HepG2 (cell line): Measurements from ENCODE around the gene CPPED1. TPM values are rescaled to one million over a fixed set of nuclear protein-coding genes. Genes with fewer than 3 reads are reported as not detected.

Experiments
- ATAC-seq: fragments of 200-7000 bp; cut with Tn5 transposase; 3 replicates; pipeline ENCODE4 v1.9.1; 2020; ENCODE audit warnings: mild to moderate bottlenecking, moderate library complexity
- BruUV-seq: library from RNA; stranded (reverse); fragments of 400-500 nt; replicated peaks from 2 replicates; lab custom pipeline; 2021; lab: Mats Ljungman, UMichigan
- CTCF ChIA-PET: fragments of 300-600 bp; formaldehyde crosslinking; extraction: SDS; loops from one replicate; lab custom pipeline; 2021; ENCODE audit warnings: low total read pairs, inconsistent platforms, low intra/inter-chr PET ratio; lab: Yijun Ruan, JAX
- POLR2A ChIA-PET: fragments of 350-600 bp; sonication (Branson Sonifier 250); formaldehyde crosslinking; loops from one replicate; lab custom pipeline; 2020; ENCODE audit warnings: antibody characterized with exemption, inconsistent platforms; lab: Yijun Ruan, JAX
- DNase-seq: peaks from one replicate; pipeline ENCODE4 v3.0.0-alpha.2; 2015; ENCODE audit warnings: low spot score
- FAIRE-seq: peaks from 3 replicates; lab custom pipeline; 2011; peaks lifted over from hg19 to GRCh38; lab: Jason Lieb, UNC
- H2AFZ ChIP-seq: one replicate; pipeline ENCODE4 v1.6.1; 2011; ENCODE audit warnings: low read length, inconsistent platforms
- H3K27ac ChIP-seq: fragments of 300-600 bp; 3 replicates; pipeline ENCODE4 v1.8.0; 2011; ENCODE audit warnings: mixed run types, mild to moderate bottlenecking, mixed read lengths, low read length, inconsistent platforms; ENCODE audit not compliant: insufficient read depth; ENCODE audit errors: extremely low read length
- H3K27me3 ChIP-seq, 2 experiments: fragments of 200-600 bp in 1 of 2; 2 replicates in 1 of 2; 3 replicates in 1 of 2; pipeline versions ENCODE4 v1.6.0 to v1.8.0; 2011; ENCODE audit warnings: low read length in 2 of 2, mild to moderate bottlenecking in 2 of 2, moderate library complexity in 2 of 2, inconsistent platforms in 1 of 2; ENCODE audit not compliant: insufficient read depth in 2 of 2, control insufficient read depth in 1 of 2
- H3K36me3 ChIP-seq, 2 experiments: fragments of 200-600 bp in 1 of 2; replicated peaks in 1 of 2; 2 replicates in 1 of 2; 3 replicates in 1 of 2; pipeline versions ENCODE4 v1.5.1 to v1.8.0; 2011; ENCODE audit warnings: low read length in 2 of 2, inconsistent platforms in 1 of 2; ENCODE audit not compliant: insufficient read depth in 2 of 2, control insufficient read depth in 1 of 2
- H3K4me1 ChIP-seq: 2 replicates; pipeline ENCODE4 v1.5.1; 2012; ENCODE audit warnings: low read length, inconsistent platforms; ENCODE audit not compliant: insufficient read depth
- H3K4me2 ChIP-seq: 2 replicates; pipeline ENCODE4 v1.6.0; 2011; ENCODE audit warnings: low read depth, low read length, inconsistent platforms
- H3K4me3 ChIP-seq, 3 experiments: fragments of 200-600 bp in 1 of 3; sonication (generic), shearing (Covaris generic) in 1 of 3; replicated peaks in 1 of 3; 2 replicates each; pipeline ENCODE4 v1.5.1; 2011 to 2016; ENCODE audit warnings: low read length in 3 of 3, inconsistent platforms in 2 of 3, low read depth in 2 of 3, mild to moderate bottlenecking in 2 of 3, control low read depth in 1 of 3, mixed read lengths in 1 of 3; ENCODE audit not compliant: insufficient read depth in 1 of 3
- H3K79me2 ChIP-seq: one replicate; pipeline ENCODE4 v1.6.1; 2011; ENCODE audit warnings: low read length, inconsistent platforms; ENCODE audit not compliant: insufficient read depth
- H3K9ac ChIP-seq: 2 replicates; pipeline ENCODE4 v1.6.0; 2011; ENCODE audit warnings: mild to moderate bottlenecking, low read depth, low read length, inconsistent platforms; ENCODE audit not compliant: insufficient read depth
- H3K9me3 ChIP-seq: 2 replicates; pipeline ENCODE4 v1.5.1; 2012; ENCODE audit warnings: mild to moderate bottlenecking, low read length
- H4K20me1 ChIP-seq: 2 replicates; pipeline ENCODE4 v1.6.0; 2011; ENCODE audit warnings: inconsistent platforms, mild to moderate bottlenecking, low read length, moderate library complexity; ENCODE audit not compliant: insufficient read depth
- MEIS2 ChIP-seq: sonication (generic); formaldehyde crosslinking; IDR thresholded peaks from 2 replicates; pipeline ENCODE4 v1.9.0; 2021; ENCODE audit warnings: mild to moderate bottlenecking, missing genetic modification reagents
- MYC ChIP-seq: sonication (generic); formaldehyde crosslinking; IDR thresholded peaks from 2 replicates; pipeline ENCODE4 v1.9.0; 2021; ENCODE audit warnings: missing genetic modification reagents, borderline replicate concordance
- RFXANK ChIP-seq: IDR thresholded peaks from 2 replicates; pipeline ENCODE4 v1.6.1; 2016
- SCMH1 ChIP-seq: sonication (generic); formaldehyde crosslinking; IDR thresholded peaks from 2 replicates; pipeline ENCODE4 v1.9.0; 2021; ENCODE audit warnings: missing genetic modification reagents, mild to moderate bottlenecking, borderline replicate concordance
- SP140L ChIP-seq: sonication (generic); formaldehyde crosslinking; IDR thresholded peaks from 2 replicates; pipeline ENCODE4 v1.4.0; 2020; ENCODE audit warnings: missing genetic modification reagents, borderline replicate concordance
- THAP11 ChIP-seq: IDR thresholded peaks from 2 replicates; pipeline ENCODE4 v1.6.1; 2016; ENCODE audit warnings: missing biosample characterization, missing genetic modification reagents
- ZNF12 ChIP-seq: sonication (generic); formaldehyde crosslinking; IDR thresholded peaks from 2 replicates; pipeline ENCODE4 v1.5.0; 2020; ENCODE audit warnings: missing genetic modification reagents
- ZNF546 ChIP-seq: sonication (generic); formaldehyde crosslinking; conservative IDR thresholded peaks from 2 replicates; pipeline ENCODE4 v1.8.1; 2023; ENCODE audit warnings: mild to moderate bottlenecking, missing genetic modification reagents
- ZNF644 ChIP-seq: IDR thresholded peaks from 2 replicates; pipeline ENCODE4 v1.6.1; 2016; ENCODE audit warnings: low read depth
- WGBS: methylation state at CpG from one replicate; pipeline ENCODE4 v1.1.6; 2017; ENCODE audit warnings: low lambda C conversion rate; 5-methylcytosine and 5-hydroxymethylcytosine counted together
- in situ Hi-C: cut with HindIII; loops from 2 replicates; pipeline ENCODE4 v1.10.0; 2017; ENCODE audit warnings: low pct_unique_long_range_greater_than_20kb; ENCODE audit not compliant: extremely low pct_ligation_motif_present
- intact Hi-C: fragments of 100-400 bp; cut with micrococcal nuclease; formaldehyde crosslinking; loops from one replicate; pipeline ENCODE4 v1.10.0; 2022; ENCODE audit not compliant: unreplicated experiment
- polyA plus RNA-seq, 8 experiments: library from polyadenylated mRNA; depleted of rRNA in 3 of 8; stranded (reverse) in 7 of 8; unstranded in 1 of 8; fragments of >200 nt; fragmentation: Illumina TruSeq in 4 of 8; extraction: Trizol in 4 of 8; gene quantifications; 2 replicates each; pipeline versions ENCODE4 v1.2.1 to v1.2.3, GENCODE V29; 2011 to 2016; ENCODE audit warnings: low read depth in 4 of 8, missing spikeins in 1 of 8, mixed read lengths in 1 of 8; ENCODE audit not compliant: insufficient read depth in 1 of 8
- total RNA-seq, 5 experiments: library from RNA; depleted of rRNA; stranded (reverse); fragments of >200 nt; fragmentation: Illumina TruSeq; extraction: Trizol; gene quantifications; 2 replicates each; pipeline ENCODE4 v1.2.3, GENCODE V29; 2016; ENCODE audit warnings: low read depth in 1 of 5
- TF ChIP-seq, protein P1 (sequence below): sonication (generic); formaldehyde crosslinking; IDR thresholded peaks from 2 replicates; pipeline ENCODE4 v1.8.0; 2022; ENCODE audit warnings: mild to moderate bottlenecking, missing genetic modification reagents, moderate library complexity
- TF ChIP-seq, protein P2 (sequence below): sonication (generic); formaldehyde crosslinking; IDR thresholded peaks from 2 replicates; pipeline ENCODE4 v1.5.0; 2020; ENCODE audit warnings: mild to moderate bottlenecking, missing genetic modification reagents, moderate library complexity
- TF ChIP-seq, protein P3 (sequence below): IDR thresholded peaks from 2 replicates; pipeline ENCODE4 v1.4.0; 2020; ENCODE audit warnings: mild to moderate bottlenecking, missing genetic modification reagents

CPPED1 gene
- total and polyA plus RNA-seq, 2 of the 13 experiments (the other 11 are each of a cell fraction or from before 2014, with no cell fraction given), result 66.6 to 71.3 TPM

DNA sequence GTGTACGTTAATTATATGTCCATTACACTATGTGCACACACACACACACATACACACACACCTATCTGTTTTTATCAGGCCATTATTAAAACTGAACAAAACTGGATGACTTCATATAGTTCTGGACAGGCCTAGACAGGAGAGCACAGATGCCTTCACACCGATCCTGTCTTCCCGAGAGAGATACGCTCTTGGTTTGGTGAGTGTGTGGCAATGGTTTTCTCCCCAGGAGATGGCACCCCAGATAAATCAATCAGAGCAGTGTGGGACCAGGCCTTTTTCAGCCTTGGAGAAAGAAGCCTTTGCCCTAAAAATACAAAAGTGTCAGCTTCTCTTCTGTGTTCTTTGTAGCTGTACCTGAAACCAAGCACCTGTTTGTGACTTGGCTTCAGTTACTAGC lies 83.7 kb downstream of the CPPED1 start:
- no peak for ATAC-seq
- no peaks in the 10 kb centered on the region for H4K20me1 ChIP-seq
- H3K9ac ChIP-seq, result no peak overlapping the region
- H3K27me3 ChIP-seq, result no peaks in the 10 kb centered on the region
- no peaks in the 10 kb centered on the region for H3K9me3 ChIP-seq
- no peak for DNase-seq
- peaks cover 3% of the 10 kb centered on the region for H3K79me2 ChIP-seq
- POLR2A ChIA-PET, result interaction anchor here (0.6 kb wide), 1 partner anchor 35 kb away, joined by 4 read pairs; no protein-coding TSS in a partner anchor
- H3K4me2 ChIP-seq, result no peak overlapping the region
- peaks cover 12% of the 10 kb centered on the region for H3K4me1 ChIP-seq
- 95% methylated on average over 4 of the region's 4 CpGs for WGBS
- H2AFZ ChIP-seq, result no peak overlapping the region
- in situ Hi-C loops (no loop called here), intact Hi-C loops (no loop called here)
- H3K27ac ChIP-seq, result no peak overlapping the region
- peak; percentile 18 for FAIRE-seq
- peaks cover 23 to 45% of the 10 kb centered on the region in 2 experiments for H3K36me3 ChIP-seq
- no TSS peak for BruUV-seq
- TF ChIP-seq MEIS2 (CRISPR knock-in tag), result no peak
- TF ChIP-seq, protein P1, sequence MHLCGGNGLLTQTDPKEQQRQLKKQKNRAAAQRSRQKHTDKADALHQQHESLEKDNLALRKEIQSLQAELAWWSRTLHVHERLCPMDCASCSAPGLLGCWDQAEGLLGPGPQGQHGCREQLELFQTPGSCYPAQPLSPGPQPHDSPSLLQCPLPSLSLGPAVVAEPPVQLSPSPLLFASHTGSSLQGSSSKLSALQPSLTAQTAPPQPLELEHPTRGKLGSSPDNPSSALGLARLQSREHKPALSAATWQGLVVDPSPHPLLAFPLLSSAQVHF (CRISPR knock-in tag), result no peak
- TF ChIP-seq, protein P2, sequence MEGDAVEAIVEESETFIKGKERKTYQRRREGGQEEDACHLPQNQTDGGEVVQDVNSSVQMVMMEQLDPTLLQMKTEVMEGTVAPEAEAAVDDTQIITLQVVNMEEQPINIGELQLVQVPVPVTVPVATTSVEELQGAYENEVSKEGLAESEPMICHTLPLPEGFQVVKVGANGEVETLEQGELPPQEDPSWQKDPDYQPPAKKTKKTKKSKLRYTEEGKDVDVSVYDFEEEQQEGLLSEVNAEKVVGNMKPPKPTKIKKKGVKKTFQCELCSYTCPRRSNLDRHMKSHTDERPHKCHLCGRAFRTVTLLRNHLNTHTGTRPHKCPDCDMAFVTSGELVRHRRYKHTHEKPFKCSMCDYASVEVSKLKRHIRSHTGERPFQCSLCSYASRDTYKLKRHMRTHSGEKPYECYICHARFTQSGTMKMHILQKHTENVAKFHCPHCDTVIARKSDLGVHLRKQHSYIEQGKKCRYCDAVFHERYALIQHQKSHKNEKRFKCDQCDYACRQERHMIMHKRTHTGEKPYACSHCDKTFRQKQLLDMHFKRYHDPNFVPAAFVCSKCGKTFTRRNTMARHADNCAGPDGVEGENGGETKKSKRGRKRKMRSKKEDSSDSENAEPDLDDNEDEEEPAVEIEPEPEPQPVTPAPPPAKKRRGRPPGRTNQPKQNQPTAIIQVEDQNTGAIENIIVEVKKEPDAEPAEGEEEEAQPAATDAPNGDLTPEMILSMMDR (CRISPR knock-in tag), result 0 out of 2 replicates have a peak, but pooled peaks have one; percentile 9
- TF ChIP-seq ZNF12 (CRISPR knock-in tag), result no peak
- no peak overlapping the region for H3K4me3 ChIP-seq
- CTCF ChIA-PET, result no interaction called here

DNA sequence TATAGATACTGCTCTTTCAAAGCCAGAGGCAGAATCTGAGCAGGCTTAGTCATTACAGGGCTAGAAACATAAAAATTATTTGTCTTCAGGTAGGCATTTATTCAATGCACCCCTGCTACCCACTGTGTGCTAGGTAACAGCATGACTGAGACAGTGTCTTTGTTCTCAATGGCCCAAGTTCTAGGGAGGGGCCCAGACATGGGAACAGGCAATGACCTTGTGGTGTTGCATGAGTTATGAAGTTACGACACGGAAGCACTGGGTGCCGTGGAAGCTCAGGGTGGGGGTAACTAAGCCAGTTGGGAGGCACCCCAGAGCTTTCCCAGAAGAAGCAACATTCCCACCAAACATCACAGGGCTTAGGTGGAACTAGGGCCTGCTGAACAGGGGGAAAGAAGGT lies 87.0 kb downstream of the CPPED1 start:
- Histone ChIP-seq H3K27ac (peak overlapping the region; percentile 9), H3K4me1 (peaks cover 12% of the 10 kb centered on the region), H3K9me3 (no peaks in the 10 kb centered on the region), H3K4me2 (no peak overlapping the region), H4K20me1 (no peaks in the 10 kb centered on the region), H3K4me3 (no peak overlapping the region), H3K36me3 (peaks cover 12 to 29% of the 10 kb centered on the region in 2 experiments), H3K9ac (no peak overlapping the region), H3K79me2 (no peaks in the 10 kb centered on the region), H2AFZ (no peak overlapping the region), H3K27me3 (no peaks in the 10 kb centered on the region)
- ATAC-seq (peak; percentile 75), DNase-seq (peak; percentile 83), FAIRE-seq (peak; percentile 92)
- CTCF ChIA-PET, result no interaction called here
- POLR2A ChIA-PET, result interaction anchor here (1.0 kb wide), 1 partner anchor 37 kb away, joined by 3 read pairs; no protein-coding TSS in a partner anchor
- WGBS, result 39% methylated on average over 3 of the region's 3 CpGs
- no TSS peak for BruUV-seq
- intact Hi-C loops, result no loop called here
- in situ Hi-C loops, result no loop called here
- no peak for TF ChIP-seq SCMH1 (CRISPR knock-in tag)
- TF ChIP-seq SP140L (CRISPR knock-in tag), result no peak
- TF ChIP-seq MYC, result no peak
- TF ChIP-seq ZNF546 (CRISPR knock-in tag), result no peak
- TF ChIP-seq, protein P3, sequence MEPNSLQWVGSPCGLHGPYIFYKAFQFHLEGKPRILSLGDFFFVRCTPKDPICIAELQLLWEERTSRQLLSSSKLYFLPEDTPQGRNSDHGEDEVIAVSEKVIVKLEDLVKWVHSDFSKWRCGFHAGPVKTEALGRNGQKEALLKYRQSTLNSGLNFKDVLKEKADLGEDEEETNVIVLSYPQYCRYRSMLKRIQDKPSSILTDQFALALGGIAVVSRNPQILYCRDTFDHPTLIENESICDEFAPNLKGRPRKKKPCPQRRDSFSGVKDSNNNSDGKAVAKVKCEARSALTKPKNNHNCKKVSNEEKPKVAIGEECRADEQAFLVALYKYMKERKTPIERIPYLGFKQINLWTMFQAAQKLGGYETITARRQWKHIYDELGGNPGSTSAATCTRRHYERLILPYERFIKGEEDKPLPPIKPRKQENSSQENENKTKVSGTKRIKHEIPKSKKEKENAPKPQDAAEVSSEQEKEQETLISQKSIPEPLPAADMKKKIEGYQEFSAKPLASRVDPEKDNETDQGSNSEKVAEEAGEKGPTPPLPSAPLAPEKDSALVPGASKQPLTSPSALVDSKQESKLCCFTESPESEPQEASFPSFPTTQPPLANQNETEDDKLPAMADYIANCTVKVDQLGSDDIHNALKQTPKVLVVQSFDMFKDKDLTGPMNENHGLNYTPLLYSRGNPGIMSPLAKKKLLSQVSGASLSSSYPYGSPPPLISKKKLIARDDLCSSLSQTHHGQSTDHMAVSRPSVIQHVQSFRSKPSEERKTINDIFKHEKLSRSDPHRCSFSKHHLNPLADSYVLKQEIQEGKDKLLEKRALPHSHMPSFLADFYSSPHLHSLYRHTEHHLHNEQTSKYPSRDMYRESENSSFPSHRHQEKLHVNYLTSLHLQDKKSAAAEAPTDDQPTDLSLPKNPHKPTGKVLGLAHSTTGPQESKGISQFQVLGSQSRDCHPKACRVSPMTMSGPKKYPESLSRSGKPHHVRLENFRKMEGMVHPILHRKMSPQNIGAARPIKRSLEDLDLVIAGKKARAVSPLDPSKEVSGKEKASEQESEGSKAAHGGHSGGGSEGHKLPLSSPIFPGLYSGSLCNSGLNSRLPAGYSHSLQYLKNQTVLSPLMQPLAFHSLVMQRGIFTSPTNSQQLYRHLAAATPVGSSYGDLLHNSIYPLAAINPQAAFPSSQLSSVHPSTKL (CRISPR knock-in tag), result peak; percentile 65
- peak; percentile 41; the same call in 1 of the 2 replicates for TF ChIP-seq THAP11 (CRISPR knock-in tag)
- no peak for TF ChIP-seq RFXANK
- TF ChIP-seq ZNF644 (CRISPR knock-in tag), result peak; percentile 94
